OCI-LY1 (cell line): ENCODE measurements around the gene HPSE2.

Source experiments
- H2AFZ ChIP-seq: fragments of 200-600 bp; sonication (generic), shearing (Covaris generic); 2 replicates; pipeline ENCODE4 v1.6.0; 2014; ENCODE audit warnings: antibody characterized with exemption, mild to moderate bottlenecking, low read length
- H3F3A ChIP-seq: fragments of 200-600 bp; sonication (generic), shearing (Covaris generic); 2 replicates; pipeline ENCODE4 v1.6.0; 2014; ENCODE audit warnings: mild to moderate bottlenecking, antibody characterized with exemption, low read length, moderate library complexity; ENCODE audit not compliant: insufficient read depth
- H3K27ac ChIP-seq: fragments of 200-600 bp; sonication (generic); 2 replicates; pipeline ENCODE4 v1.5.1; 2014; ENCODE audit warnings: low read length, mixed run types, mild to moderate bottlenecking, low read depth; ENCODE audit not compliant: poor library complexity, severe bottlenecking
- H3K27me3 ChIP-seq: fragments of 200-600 bp; sonication (generic); 2 replicates; pipeline ENCODE4 v1.6.0; 2014; ENCODE audit warnings: antibody characterized with exemption, mild to moderate bottlenecking, low read length, moderate library complexity; ENCODE audit not compliant: insufficient read depth
- H3K36me3 ChIP-seq: fragments of 200-600 bp; sonication (generic); 2 replicates; pipeline ENCODE4 v1.6.1; 2014; ENCODE audit warnings: mild to moderate bottlenecking, antibody characterized with exemption, low read length, moderate library complexity, mixed read lengths; ENCODE audit not compliant: insufficient read depth
- H3K4me1 ChIP-seq: fragments of 200-600 bp; sonication (generic); 2 replicates; pipeline ENCODE4 v1.5.1; 2014; ENCODE audit warnings: mild to moderate bottlenecking, low read length, moderate library complexity; ENCODE audit not compliant: insufficient read depth, severe bottlenecking
- H3K4me2 ChIP-seq: fragments of 200-600 bp; sonication (generic), shearing (Covaris generic); 2 replicates; pipeline ENCODE4 v1.6.1; 2014; ENCODE audit warnings: low read length
- H3K4me3 ChIP-seq: fragments of 200-600 bp; sonication (generic); 2 replicates; pipeline ENCODE4 v1.5.1; 2014; ENCODE audit warnings: low read length, low read depth, mild to moderate bottlenecking, mixed read lengths; ENCODE audit not compliant: poor library complexity, severe bottlenecking
- H3K79me2 ChIP-seq: fragments of 200-600 bp; shearing (Covaris generic); 2 replicates; pipeline ENCODE4 v1.6.1; 2016; ENCODE audit warnings: mixed run types, low read length, mixed read lengths; ENCODE audit not compliant: insufficient read depth
- H3K9ac ChIP-seq: fragments of 200-600 bp; sonication (generic), shearing (Covaris generic); 2 replicates; pipeline ENCODE4 v1.6.1; 2014; ENCODE audit warnings: mild to moderate bottlenecking, low read length, mixed read lengths
- H3K9me2 ChIP-seq: fragments of 200-600 bp; sonication (generic), shearing (Covaris generic); 2 replicates; pipeline ENCODE4 v1.6.1; 2014; ENCODE audit warnings: low read depth, mild to moderate bottlenecking, low read length, mixed read lengths
- H3K9me3 ChIP-seq: fragments of 200-600 bp; shearing (Covaris generic); 2 replicates; pipeline ENCODE4 v1.6.1; 2014; ENCODE audit warnings: low read length, mixed read lengths
- H4K20me1 ChIP-seq: fragments of 200-600 bp; sonication (generic), shearing (Covaris generic); 2 replicates; pipeline ENCODE4 v1.6.0; 2016; ENCODE audit warnings: mild to moderate bottlenecking, low read length; ENCODE audit not compliant: insufficient read depth
- EZH2 ChIP-seq: fragments of 200-600 bp; sonication (generic), shearing (Covaris generic); IDR thresholded peaks from 2 replicates; pipeline ENCODE4 v1.8.0; 2017; ENCODE audit warnings: borderline replicate concordance, mixed run types, mild to moderate bottlenecking, antibody characterized with exemption, low read length, moderate library complexity, mixed read lengths
- TF ChIP-seq, protein P1 (sequence below): fragments of 200-600 bp; sonication (generic), shearing (Covaris generic); IDR thresholded peaks from 2 replicates; pipeline ENCODE4 v1.5.1; 2017; ENCODE audit warnings: mild to moderate bottlenecking, antibody characterized with exemption, low read length, moderate library complexity, mixed read lengths

Gene HPSE2

GRCh38 chr10:98538472-98538871, 697.2 kb downstream of the HPSE2 start:
- Histone ChIP-seq H3K4me1 (no peaks in the 10 kb centered on the region), H3K27me3 (no peaks in the 10 kb centered on the region), H3K9ac (no peak overlapping the region), H2AFZ (no peak overlapping the region), H3K9me2 (no peaks in the 10 kb centered on the region), H4K20me1 (no peaks in the 10 kb centered on the region), H3K4me3 (no peak overlapping the region), H3K4me2 (no peak overlapping the region), H3K9me3 (no peaks in the 10 kb centered on the region), H3K79me2 (no peaks in the 10 kb centered on the region), H3K27ac (no peak overlapping the region), H3K36me3 (no peaks in the 10 kb centered on the region), H3F3A (no peaks in the 10 kb centered on the region)
- TF ChIP-seq, protein P1, sequence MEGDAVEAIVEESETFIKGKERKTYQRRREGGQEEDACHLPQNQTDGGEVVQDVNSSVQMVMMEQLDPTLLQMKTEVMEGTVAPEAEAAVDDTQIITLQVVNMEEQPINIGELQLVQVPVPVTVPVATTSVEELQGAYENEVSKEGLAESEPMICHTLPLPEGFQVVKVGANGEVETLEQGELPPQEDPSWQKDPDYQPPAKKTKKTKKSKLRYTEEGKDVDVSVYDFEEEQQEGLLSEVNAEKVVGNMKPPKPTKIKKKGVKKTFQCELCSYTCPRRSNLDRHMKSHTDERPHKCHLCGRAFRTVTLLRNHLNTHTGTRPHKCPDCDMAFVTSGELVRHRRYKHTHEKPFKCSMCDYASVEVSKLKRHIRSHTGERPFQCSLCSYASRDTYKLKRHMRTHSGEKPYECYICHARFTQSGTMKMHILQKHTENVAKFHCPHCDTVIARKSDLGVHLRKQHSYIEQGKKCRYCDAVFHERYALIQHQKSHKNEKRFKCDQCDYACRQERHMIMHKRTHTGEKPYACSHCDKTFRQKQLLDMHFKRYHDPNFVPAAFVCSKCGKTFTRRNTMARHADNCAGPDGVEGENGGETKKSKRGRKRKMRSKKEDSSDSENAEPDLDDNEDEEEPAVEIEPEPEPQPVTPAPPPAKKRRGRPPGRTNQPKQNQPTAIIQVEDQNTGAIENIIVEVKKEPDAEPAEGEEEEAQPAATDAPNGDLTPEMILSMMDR: no peak
- no peak for TF ChIP-seq EZH2

DNA sequence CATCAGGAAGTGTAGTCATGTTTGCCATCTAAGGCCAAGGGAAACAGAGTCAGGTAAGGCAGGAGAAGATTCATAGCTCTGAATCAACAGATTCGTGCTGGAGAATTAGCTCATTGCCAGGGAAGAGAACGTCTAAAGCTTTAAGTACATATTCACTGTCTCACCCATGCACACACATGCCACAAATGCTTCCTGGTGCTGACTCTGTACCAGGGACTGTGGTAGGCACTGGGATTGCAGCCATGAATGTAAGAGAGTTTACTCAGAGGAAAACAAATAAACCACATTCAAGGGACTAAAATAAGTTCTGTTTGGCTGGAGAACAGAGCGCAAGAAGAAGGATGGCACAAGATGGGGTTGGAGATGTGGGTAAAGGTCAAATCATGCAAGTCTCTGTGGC, 699.1 kb downstream of the HPSE2 start:
- TF ChIP-seq, protein P1: no peak
- TF ChIP-seq EZH2: no peak
- H3K9me3 ChIP-seq: no peaks in the 10 kb centered on the region
- no peaks in the 10 kb centered on the region for H3K9me2 ChIP-seq
- H3K9ac ChIP-seq: no peak overlapping the region
- H3K79me2 ChIP-seq: no peaks in the 10 kb centered on the region
- H3K36me3 ChIP-seq: no peaks in the 10 kb centered on the region
- H4K20me1 ChIP-seq: no peaks in the 10 kb centered on the region
- no peaks in the 10 kb centered on the region for H3F3A ChIP-seq
- H3K4me1 ChIP-seq: no peaks in the 10 kb centered on the region
- H2AFZ ChIP-seq: no peak overlapping the region
- no peak overlapping the region for H3K4me3 ChIP-seq
- no peak overlapping the region for H3K27ac ChIP-seq
- H3K27me3 ChIP-seq: no peaks in the 10 kb centered on the region
- H3K4me2 ChIP-seq: no peak overlapping the region

DNA sequence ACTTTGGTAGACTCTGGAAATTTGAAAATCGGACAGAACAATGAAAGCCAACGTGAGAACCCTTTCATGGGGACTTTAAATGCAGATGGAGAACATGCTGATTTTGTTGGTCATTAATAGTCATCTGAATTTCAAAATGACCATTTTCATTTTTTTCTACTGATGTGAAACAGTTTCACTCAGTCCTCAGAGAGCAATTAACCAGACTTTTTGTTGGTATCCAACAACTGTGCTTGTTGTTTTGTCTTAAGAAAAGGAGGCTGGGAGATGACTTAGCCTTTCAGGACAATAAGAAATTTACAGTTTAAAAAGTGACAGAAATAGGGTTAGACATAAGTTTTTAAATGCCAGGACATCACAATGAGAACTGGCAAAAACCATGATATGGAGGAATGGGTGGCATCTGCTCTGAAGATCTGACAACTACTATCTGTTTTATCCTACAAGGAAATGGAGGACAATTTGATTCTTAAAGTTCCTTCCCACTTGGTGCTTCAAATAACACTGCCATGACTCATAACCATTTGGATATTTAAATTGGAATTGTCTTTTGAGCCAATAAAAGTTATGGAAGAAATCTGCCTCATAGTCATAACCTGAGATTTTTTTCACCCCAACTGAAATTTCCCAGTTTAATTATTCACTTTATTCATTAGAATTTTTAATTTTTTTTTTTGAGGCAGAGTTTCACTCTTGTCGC, 701.8 kb downstream of the HPSE2 start:
- no peak for TF ChIP-seq EZH2
- TF ChIP-seq, protein P1: no peak
- H2AFZ ChIP-seq: no peak overlapping the region
- H3K9me3 ChIP-seq: no peaks in the 10 kb centered on the region
- no peak overlapping the region for H3K4me3 ChIP-seq
- no peaks in the 10 kb centered on the region for H3K4me1 ChIP-seq
- H3F3A ChIP-seq: no peaks in the 10 kb centered on the region
- H3K27ac ChIP-seq: no peak overlapping the region
- H3K4me2 ChIP-seq: no peak overlapping the region
- H3K9ac ChIP-seq: no peak overlapping the region
- H3K36me3 ChIP-seq: no peaks in the 10 kb centered on the region
- H4K20me1 ChIP-seq: no peaks in the 10 kb centered on the region
- no peaks in the 10 kb centered on the region for H3K27me3 ChIP-seq
- no peaks in the 10 kb centered on the region for H3K79me2 ChIP-seq
- H3K9me2 ChIP-seq: no peaks in the 10 kb centered on the region
